Ramos (cell line): ENCODE results near the gene EN2.

ENCODE experiments used
- in situ Hi-C: fragments of 300-500 bp; cut with MboI; formaldehyde crosslinking; loops from one replicate; pipeline ENCODE4 v1.14.3; 2022; ENCODE audit warnings: low sequenced_read_pairs; ENCODE audit not compliant: unreplicated experiment

Gene EN2

GRCh38 chr7:155461631-155462030, 3.7 kb downstream of the EN2 start:
- in situ Hi-C loops, result no loop called here

- in situ Hi-C loops, result no loop called here
Observed at GRCh38 chr7:155462163-155462735, 4.3 kb downstream of the EN2 start.

GRCh38 chr7:155463114-155463811, 5.3 kb downstream of the EN2 start:
- in situ Hi-C loops, result no loop called here

DNA sequence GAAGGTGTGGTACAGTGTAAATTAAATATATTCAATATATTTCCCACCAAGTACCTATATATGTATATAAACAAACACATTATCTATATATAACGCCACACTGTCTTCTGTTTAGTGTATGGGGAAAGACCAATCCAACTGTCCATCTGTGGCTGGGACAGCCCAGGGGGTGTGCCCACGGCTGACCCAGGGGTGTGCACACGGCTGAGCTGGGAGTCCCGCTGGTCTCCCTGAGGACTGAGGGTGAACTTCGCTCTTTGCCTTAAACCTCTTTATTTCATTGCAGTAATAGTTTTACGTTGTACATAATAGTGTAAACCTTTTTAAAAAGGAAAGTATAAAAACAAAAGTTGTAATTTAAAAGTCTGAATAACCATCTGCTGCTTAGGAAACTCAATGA, 6.3 kb downstream of the EN2 start:
- in situ Hi-C loops, result no loop called here

GRCh38 chr7:155464948-155465739, 7.2 kb downstream of the EN2 start:
- in situ Hi-C loops, result no loop called here

DNA sequence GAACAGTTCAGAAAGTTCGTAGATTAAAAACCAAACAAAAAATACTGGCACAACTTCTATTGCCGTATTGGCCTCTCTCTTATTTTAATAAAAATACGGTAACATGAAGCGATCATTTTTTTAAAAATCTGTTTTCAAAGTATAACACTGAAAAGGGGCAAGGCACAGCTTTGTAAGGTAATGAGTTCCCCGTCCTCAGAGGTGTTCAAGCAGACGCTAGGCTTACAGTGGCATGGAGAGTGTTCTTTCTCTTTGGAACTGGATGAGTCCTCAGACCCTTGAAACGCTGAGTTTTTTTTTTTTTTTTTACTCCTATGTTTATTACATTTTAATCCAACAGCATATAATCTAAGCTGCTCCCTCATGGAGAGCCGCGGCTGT, 7.8 kb downstream of the EN2 start:
- in situ Hi-C loops, result no loop called here

- in situ Hi-C loops, result no loop called here
Observed at GRCh38 chr7:155466142-155466813, 8.3 kb downstream of the EN2 start.

GRCh38 chr7:155466814-155467733, 9.1 kb downstream of the EN2 start:
- in situ Hi-C loops, result no loop called here

- in situ Hi-C loops, result no loop called here
Observed at GRCh38 chr7:155467846-155468784, 10.2 kb downstream of the EN2 start.

- in situ Hi-C loops, result no loop called here
Observed at GRCh38 chr7:155468785-155469148, 10.8 kb downstream of the EN2 start.

GRCh38 chr7:155469311-155470185, 11.6 kb downstream of the EN2 start:
- in situ Hi-C loops, result no loop called here

GRCh38 chr7:155470186-155470487, 12.2 kb downstream of the EN2 start:
- in situ Hi-C loops, result no loop called here

DNA sequence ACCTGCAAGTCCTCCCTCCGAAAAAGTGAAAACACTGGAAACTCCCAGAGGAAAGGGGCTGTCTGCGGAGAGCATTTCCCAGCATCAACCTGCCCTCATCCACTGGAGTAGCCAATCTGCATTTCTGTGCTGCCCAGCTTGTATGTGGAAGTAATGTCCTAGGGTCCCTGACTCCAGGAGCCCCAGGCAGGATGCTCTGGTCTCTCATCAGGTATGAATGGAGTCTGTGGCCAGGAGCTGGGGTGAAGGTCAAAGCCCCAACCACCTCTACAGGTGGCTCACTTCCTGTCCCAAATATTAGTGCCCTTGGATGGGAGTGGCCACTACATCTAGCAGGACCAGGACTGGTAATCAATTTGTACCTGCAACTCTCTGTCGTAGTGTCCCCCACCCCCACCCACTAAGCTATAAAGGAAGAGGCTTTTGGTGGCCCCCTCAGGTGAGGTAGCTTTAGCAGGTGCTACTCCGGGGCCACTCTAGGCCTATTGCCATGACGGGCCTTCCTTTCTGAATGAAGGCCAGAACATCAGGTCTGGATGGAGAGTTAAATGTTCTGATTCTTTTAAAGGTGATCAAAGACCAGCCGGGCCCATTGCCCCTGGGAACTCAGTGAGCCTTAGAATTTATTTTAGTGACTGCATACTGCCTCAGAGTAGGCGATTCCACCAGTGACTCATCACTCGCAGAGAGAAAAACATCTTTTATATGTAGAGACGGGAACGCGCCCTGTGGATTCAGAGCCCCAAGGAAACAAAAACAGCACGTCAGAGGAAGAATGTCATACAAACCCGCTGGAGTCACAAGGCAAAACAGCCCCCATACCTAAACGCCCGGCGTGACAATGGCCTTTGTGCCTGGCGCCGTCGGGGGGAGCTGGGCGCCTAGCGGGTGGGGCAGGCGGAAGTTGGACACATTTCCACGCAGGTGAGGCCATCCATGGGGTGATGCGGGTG, 13.0 kb downstream of the EN2 start:
- in situ Hi-C loops, result no loop called here

DNA sequence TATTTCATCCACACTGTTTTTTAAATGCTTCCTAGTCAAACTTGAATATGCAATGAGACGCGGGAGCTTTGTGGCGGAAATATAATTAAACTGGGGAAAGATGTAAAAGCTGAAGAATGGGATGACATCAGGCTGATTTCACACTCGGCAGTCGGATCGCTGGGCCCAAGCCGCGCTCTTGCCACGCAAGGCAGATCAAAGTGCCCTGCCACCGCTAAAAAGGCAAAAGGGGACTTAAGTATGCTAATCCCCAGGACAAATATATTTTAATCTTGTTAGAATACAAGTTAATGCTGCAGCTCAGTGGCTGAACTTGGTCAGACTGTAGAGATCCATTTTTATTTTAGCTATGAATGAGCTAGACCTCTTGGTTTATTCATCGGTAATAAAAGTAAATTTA, 13.8 kb downstream of the EN2 start:
- in situ Hi-C loops, result no loop called here

- in situ Hi-C loops, result no loop called here
Observed at GRCh38 chr7:155477476-155477875, 19.5 kb downstream of the EN2 start.

DNA sequence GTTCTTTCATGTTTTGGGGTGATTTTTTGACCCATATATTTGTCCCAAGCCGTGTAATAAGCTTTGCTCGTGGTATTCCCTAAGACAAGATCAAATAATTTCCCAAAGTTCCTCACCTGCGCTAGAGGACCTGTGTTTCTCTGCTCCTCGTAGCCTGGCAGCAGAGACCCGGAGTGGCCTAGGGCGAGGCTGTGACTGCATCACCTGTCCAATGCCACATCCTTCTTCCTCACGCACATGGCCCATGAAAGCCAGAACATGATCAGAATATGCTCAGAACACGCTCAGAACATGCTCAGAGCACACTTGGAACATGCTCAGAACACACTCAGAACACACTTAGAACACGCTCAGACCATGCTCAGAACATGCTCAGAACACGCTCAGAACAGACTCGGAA, 23.8 kb downstream of the EN2 start:
- in situ Hi-C loops, result no loop called here

DNA sequence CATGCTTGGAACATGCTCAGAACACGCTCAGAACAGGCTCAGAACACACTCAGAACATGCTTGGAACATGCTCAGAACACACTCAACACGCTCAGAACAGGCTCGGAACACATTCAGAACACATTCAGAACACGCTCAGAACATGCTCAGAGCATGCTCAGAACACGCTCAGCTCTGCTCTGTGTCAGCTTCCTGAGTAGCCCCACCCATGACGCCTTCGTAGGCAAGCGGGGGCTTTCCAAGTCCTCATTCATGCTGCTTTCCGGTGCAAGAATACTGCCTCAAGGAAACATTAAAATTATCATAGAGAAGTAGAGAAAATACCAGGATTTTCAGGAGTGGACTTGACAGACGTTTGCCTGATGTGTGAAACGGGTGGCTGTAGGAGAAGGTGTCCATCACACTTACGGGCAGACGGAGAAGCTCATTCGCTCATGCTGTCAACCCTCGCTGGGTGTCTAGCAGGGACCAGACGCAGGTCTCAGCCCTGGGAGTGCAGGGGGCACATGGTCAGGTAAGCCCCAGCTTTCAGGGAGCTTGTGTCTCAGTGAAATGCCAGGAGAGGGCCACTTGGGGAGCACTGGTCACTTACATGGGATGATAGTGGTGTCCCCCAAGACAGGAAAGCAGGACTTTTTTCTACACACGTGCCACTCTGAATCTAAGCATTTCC, 24.7 kb downstream of the EN2 start:
- in situ Hi-C loops, result no loop called here
